ENCODE results near the gene HMGN4. TPM values are rescaled to one million over a fixed set of nuclear protein-coding genes. Genes with fewer than 3 reads are reported as not detected.
A peak's percentile ranks its signal among the peaks of the same experiment; 100 is the strongest.

Gene HMGN4
- total and polyA plus RNA-seq, 2 donors from 2014 or later: 49.3 to 72.7 TPM

DNA sequence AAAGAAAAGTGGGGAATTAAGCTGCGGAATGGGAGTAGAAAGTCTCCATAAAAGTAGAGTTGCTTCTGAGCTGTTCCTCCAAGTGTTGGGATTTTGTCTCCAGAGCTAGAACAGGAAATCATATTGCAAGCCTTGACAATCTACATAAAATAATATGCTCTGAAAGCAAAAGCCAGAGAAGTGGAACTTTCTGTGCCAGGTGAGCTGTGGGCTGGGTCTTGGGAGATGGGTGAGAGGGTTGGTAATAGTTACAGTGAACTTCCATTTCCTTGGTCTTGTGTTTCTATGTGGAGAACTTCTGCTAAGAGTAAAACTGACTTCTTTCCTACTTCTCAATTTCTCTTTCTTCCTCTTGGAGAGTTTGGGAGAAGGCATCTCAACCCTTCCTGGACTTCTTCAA lies 6.3 kb upstream of the HMGN4 start:
- Histone ChIP-seq H3K9me3 (ENCODE audit: control insufficient read depth in 2 of 3, insufficient read depth in 1 of 3, low read length in 3 of 3) (no peaks in the 10 kb centered on the region), H3K9ac (ENCODE audit: low read length in 3 of 3) (no peak overlapping the region), H3K27me3 (ENCODE audit: control insufficient read depth, insufficient read depth, low read length) (no peaks in the 10 kb centered on the region), H3K36me3 (ENCODE audit: control insufficient read depth in 2 of 3, insufficient read depth in 3 of 3, low read length in 3 of 3) (no peaks in the 10 kb centered on the region), H3K4me1 (ENCODE audit: control insufficient read depth in 2 of 3, insufficient read depth in 2 of 3, low read depth in 1 of 3, low read length in 3 of 3) (peaks cover 6 to 8% (median 6%) of the 10 kb centered on the region in 3 donors), H3K27ac (ENCODE audit: low read depth in 2 of 2, low read length in 2 of 2) (no peak overlapping the region), H3K4me3 (ENCODE audit: low read length in 3 of 3) (no peak overlapping the region)
- intact Hi-C loops (cut with DNase I): no loop called here
- no peak for FAIRE-seq
- no peak for TF ChIP-seq CTCF (IDR thresholded peaks at IDR 0.05; ENCODE audit: borderline replicate concordance, extremely low read depth, insufficient read depth)
- no peak for DNase-seq

- DNase-seq: peak; percentile 88 to 97 (median 95)
- intact Hi-C loops (cut with DNase I): no loop called here
- Histone ChIP-seq H3K27ac (ENCODE audit: low read depth in 2 of 2, low read length in 2 of 2) (peak overlapping the region; percentile 78 to 79), H3K4me3 (ENCODE audit: low read length in 3 of 3) (peak overlapping the region; percentile 79 to 96 (median 86)), H3K27me3 (ENCODE audit: control insufficient read depth, insufficient read depth, low read length) (no peaks in the 10 kb centered on the region), H3K36me3 (ENCODE audit: control insufficient read depth in 2 of 3, insufficient read depth in 3 of 3, low read length in 3 of 3) (no peaks in the 10 kb centered on the region), H3K9ac (ENCODE audit: low read length in 3 of 3) (peak overlapping the region; percentile 6 to 90 (median 83)), H3K9me3 (ENCODE audit: control insufficient read depth in 2 of 3, insufficient read depth in 1 of 3, low read length in 3 of 3) (no peaks in the 10 kb centered on the region), H3K4me1 (ENCODE audit: control insufficient read depth in 2 of 3, insufficient read depth in 2 of 3, low read depth in 1 of 3, low read length in 3 of 3) (peaks cover 6 to 10% (median 6%) of the 10 kb centered on the region in 3 donors)
- FAIRE-seq: peak; percentile 35
- no peak for TF ChIP-seq CTCF (IDR thresholded peaks at IDR 0.05; ENCODE audit: borderline replicate concordance, extremely low read depth, insufficient read depth)
Observed at GRCh38 chr6:26532699-26533531, 5.3 kb upstream of the HMGN4 start.

GRCh38 chr6:26533532-26533931 lies 4.6 kb upstream of the HMGN4 start:
- peak overlapping the region; percentile 6 to 90 (median 83) for H3K9ac ChIP-seq (ENCODE audit: low read length in 3 of 3)
- TF ChIP-seq CTCF (IDR thresholded peaks at IDR 0.05; ENCODE audit: borderline replicate concordance, extremely low read depth, insufficient read depth): no peak
- FAIRE-seq (no peak), DNase-seq (no peak)
- no peaks in the 10 kb centered on the region for H3K36me3 ChIP-seq (ENCODE audit: control insufficient read depth in 2 of 3, insufficient read depth in 3 of 3, low read length in 3 of 3)
- H3K27me3 ChIP-seq (ENCODE audit: control insufficient read depth, insufficient read depth, low read length): no peaks in the 10 kb centered on the region
- intact Hi-C loops (cut with DNase I): no loop called here
- H3K27ac ChIP-seq (ENCODE audit: low read depth in 2 of 2, low read length in 2 of 2): peak overlapping the region; percentile 78 to 79
- H3K4me1 ChIP-seq (ENCODE audit: control insufficient read depth in 2 of 3, insufficient read depth in 2 of 3, low read depth in 1 of 3, low read length in 3 of 3): peaks cover 6 to 10% (median 6%) of the 10 kb centered on the region in 3 donors
- no peaks in the 10 kb centered on the region for H3K9me3 ChIP-seq (ENCODE audit: control insufficient read depth in 2 of 3, insufficient read depth in 1 of 3, low read length in 3 of 3)
- H3K4me3 ChIP-seq (ENCODE audit: low read length in 3 of 3): peak overlapping the region; percentile 79 to 96 (median 86)

Measured in kidney (tissue), 14 donors.